ENCODE data around the gene POU2F1.
A peak's percentile ranks its signal among the peaks of the same experiment; 100 is the strongest.

POU2F1 gene

DNA sequence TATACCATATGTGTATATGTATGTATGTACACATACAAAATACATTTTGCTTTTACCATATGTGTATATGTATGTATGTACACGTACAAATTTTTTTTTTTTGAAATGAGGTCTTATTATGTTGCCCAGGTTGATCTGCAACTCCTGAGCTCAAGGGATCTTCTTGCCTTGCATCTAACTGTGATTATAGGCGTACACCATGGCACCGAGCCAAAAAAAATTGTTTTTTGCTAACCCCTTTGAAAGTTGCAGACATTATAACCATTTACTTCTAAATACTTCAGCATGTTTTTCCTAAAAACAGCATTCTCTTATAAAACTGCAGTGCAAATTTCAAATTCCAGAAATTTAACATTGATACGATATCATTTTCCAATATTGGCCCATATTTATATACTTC, 147.0 kb downstream of the POU2F1 start:
- DNase-seq (ENCODE audit: low spot score), result no peak

DNA sequence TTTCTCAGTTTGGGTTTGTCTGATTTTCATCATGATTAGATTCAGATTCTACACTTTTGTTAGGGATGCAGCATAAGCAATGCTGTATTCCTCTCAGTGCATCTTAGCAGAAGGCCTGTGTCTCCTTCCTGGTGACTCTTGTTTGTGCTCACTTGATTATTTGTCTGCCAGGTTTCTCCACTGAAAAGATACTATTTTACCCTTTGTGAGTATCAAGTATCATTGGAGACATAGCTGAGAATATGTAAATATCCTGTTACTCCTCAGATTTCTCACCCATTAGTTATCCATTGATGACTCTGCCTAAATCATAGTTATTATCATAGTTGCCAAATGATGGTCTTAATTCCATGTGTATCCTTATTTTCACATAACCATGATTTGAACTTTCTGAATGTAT, 148.5 kb downstream of the POU2F1 start:
- DNase-seq (ENCODE audit: low spot score), result no peak

DNA sequence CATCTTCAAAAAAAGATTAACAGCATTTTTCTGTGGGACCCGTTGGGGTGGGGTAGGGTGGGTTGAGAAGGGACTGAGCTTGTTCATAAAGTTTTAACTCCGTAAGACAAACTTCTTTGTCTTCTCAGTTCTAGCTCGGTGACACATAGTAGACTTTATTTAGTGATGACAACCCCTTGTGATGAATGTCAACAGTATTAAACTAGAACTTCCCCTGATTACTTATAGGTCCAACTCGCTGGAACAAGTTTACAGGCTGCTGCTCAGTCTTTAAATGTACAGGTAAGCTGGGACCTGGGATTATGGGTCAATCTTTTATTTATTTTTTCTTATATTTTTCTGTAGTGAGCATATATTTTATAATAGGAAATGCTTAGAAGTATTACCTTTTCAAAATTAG, 149.2 kb downstream of the POU2F1 start:
- no peak for DNase-seq (ENCODE audit: low spot score)

DNA sequence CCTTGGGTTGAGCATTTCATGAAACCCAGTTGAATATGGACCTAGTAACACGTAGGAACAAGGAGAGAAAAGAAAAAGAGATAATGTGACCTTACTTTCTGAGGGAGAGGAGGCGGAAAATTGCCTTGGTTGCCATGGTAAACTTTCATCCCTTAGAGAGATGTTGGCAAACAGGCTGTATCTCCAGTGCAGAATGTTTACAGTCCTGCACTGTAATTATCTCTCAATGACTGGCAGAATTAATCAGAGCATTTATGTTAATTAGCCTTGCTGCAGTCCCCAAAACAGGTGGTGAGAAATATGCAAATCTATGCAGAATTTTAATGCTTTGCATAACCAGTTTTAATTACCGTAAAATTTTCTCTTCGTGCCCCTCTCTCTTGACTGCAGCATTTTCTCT, 150.3 kb downstream of the POU2F1 start:
- DNase-seq (ENCODE audit: low spot score), result no peak

DNA sequence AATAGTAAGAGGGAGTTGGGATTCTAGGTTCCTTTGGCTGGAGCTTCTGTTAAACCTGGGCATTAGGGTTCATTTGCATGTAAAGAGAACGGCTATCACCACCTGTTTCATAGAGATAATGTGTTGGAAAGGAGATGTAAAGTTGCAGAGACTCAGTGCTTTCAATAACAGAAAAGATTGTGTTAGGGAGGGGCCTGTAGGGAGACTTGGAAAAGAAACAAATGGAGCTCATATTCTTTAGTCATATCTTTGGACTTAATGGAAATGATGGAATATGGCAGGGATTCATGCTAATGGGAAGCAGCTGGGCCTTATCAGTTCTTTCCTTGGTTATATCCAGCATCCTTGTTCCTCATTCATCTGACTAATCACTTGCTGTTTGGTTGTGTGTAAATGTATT, 152.7 kb downstream of the POU2F1 start:
- DNase-seq (ENCODE audit: low spot score), result no peak

DNA sequence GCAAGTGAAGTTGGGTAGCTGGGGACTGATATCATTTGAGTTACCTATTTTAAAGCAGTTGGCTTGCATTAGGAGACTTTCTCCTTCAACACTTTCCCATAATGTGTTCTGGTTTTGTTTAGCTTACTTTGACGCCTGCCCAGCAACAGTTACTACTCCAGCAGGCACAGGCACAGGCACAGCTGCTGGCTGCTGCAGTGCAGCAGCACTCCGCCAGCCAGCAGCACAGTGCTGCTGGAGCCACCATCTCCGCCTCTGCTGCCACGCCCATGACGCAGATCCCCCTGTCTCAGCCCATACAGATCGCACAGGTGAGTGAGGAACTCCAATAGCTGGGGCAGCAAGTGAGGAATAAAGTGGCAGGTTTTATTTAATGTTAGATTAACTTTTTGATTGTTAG, 153.3 kb downstream of the POU2F1 start:
- DNase-seq (ENCODE audit: low spot score), result no peak

DNA sequence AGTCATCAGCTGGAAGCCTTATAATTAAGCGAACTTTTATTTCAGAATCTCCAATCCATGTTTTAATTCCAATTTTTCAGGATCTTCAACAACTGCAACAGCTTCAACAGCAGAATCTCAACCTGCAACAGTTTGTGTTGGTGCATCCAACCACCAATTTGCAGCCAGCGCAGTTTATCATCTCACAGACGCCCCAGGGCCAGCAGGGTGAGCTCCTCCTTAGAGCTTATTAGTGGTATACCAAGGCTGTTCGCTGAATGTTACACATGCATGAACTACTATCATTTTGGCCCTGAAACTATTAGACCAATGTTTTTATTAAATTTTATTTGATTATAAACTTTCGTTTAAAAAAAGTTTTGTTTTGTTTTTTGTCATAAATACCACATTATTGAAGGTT, 155.3 kb downstream of the POU2F1 start:
- DNase-seq (ENCODE audit: low spot score), result no peak

DNA sequence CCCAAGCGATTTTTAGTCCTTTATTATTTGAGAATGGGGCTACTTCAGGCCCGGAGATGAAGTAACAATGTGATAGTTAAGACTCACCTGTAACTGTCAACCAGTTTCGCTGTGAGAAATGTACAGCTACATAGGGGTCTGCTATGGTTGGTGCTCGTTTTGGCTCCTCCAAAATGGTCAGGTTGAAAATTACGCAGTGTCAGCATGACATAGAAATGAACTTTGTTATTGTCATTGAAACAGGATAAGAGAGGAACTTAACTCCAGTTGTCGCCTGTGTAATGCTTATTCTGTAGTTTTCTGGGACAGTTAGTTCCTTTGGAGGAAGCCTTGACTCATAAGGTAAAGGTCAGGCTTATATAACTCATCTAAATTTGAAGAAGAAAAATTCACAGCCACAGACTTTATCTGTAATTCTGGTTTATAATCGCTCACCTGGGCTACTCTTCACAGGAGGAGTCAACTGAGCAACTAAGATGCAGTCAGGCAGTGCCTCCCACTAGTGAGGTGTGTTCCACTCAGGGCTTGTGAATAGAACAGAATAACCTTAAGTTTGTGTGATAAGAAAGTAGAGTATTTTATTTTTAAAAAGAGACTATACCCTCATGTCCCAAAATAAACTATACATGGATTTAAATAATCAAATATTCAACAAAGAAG, 166.7 kb downstream of the POU2F1 start:
- no peak for DNase-seq (ENCODE audit: low spot score)

DNA sequence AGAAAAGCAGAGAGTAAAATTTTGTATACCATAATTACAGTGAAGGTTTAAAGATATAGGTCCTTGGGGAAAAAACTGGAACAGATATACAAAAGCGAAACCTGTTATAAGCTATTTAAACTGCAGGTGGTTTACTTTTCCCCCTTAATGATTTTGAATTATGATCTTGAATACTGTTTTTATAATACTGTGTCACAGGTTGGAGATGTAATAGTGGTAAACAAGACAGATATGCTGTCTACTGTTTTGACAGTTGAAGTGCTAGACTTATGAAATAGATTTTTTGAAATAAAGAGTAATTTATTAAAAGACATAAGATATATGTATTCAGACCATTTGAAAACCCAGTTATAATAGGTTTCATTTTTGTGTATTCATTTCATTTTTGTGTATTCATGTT, 168.3 kb downstream of the POU2F1 start:
- DNase-seq (ENCODE audit: low spot score), result no peak

DNA sequence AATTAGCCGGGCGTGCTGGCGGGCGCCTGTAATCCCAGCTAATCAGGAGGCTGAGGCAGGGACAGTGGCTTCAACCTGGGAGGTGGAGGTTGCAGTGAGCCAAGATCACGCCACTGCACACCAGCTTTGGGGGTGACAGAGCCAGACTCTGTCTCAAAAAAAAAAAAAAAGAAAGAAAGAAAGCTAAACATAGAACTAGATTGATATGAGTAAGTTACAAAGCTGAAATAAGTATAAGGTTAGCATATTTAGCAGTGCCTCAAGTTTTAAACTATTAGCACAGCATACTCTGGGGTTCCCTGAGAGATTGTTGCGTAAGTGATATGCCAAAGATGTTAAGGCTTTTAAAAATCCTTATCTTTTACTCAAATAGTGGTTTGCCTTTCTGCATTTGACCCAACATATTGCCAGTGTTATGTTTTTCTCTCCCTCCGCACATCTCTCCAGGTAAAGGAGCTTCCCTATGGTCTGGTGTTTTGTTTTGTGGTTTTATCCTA, 171.6 kb downstream of the POU2F1 start:
- DNase-seq (ENCODE audit: low spot score), result no peak

DNA sequence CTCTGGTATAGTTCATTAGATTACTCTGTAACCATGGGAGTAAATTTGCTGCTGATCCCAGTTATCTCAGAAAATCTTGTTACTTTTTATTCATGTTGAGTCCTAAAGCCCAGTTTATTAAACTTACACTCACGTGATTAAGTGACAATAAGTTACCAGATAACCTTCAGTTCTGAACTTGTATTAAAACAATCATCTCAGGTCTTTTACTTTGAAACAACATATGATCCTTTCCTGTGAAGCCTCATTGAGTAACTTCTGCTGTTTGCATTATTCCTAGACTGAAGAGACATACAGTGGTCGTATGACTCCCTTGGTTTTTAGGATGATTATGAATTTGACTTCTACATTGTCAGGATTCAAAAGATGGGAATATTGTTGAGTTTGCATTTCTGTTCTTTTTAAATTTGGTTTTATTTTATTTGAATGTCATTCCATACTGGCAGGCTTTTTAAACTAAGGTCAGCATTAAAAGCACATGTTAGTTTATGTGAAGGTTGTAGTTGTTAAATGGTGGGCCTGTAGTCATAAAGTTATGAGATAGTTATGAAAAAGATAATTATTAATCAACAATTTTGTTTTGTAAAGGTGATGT, 179.8 kb downstream of the POU2F1 start:
- no peak for DNase-seq (ENCODE audit: low spot score)

DNA sequence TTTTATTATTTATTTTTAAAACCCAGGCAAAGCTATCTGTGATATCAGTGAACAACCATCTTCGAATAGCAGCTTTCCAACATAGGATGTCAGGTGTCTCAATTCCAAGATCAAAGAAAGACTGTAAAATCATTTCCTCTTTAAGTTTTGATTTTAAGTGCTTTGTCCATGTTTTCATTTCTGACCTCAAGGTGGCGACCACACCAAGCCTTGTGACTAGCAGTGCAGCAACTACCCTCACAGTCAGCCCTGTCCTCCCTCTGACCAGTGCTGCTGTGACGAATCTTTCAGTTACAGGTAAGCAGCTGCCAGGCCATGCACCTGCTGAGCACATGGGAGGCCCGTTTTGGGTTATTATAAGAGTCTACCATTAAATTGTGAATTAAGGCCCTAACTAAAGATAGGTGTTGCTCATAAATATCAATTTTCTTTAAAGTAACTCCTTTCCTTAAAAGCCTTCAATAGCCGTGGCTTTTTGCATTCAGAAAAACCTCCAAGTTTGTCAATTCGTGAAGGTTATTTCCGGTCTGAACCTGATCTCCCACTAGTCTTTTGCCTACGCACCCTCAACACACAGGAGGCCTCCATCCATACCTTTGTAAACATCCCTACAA, 180.7 kb downstream of the POU2F1 start:
- DNase-seq (ENCODE audit: low spot score), result peak; percentile 27

DNA sequence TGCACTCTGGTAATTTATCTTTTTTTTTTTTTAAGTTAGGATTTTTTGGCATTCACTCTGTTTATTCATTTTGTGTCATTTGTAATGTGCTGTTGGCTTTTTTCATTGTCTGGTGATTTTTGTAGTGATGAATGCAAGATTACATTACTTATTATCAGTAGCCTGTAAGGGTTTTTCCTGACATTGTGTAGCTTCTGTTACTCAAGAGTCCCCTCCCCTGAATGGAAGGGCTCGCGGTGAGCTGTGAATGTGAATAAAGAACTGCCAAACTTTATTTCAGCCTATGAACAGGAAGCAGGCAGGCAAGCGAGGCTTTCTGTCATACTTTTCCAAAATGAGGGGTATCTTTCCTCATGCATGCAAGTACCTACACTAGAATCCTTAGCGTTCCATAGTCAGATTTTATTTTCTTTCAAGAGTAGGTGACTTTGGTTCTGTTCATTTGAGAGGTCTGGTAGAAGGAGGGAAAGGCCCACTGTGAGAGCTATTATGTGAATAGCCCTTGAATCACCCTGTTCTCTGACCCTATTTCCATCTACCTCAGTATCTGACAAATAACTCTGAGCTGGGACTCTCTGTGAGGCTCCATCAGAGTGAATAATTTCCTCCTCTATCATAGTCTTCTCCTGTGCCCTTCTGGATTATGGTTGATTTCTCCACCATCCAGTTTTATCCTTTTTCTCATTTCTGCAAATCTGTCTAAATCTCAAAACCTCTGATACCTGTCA, 183.6 kb downstream of the POU2F1 start:
- DNase-seq (ENCODE audit: low spot score), result no peak

DNA sequence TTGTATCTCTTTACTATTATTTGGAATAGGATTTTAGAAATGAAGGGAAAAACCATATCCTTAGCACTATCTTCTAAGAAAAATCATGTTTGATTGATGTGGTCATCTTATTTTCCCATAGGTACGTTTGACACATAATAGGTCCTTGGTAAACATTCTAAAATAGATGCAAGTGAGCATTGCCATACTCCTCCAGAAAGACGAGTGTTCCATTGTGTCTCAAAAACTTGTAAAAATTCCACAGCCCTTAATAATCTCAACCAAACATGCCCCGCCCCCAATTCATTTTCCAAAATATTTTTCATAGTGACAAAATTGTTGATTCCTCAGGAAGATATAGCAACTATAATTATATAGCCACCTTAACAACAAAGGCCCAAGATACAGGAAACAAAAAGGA, 184.2 kb downstream of the POU2F1 start:
- DNase-seq (ENCODE audit: low spot score), result no peak

DNA sequence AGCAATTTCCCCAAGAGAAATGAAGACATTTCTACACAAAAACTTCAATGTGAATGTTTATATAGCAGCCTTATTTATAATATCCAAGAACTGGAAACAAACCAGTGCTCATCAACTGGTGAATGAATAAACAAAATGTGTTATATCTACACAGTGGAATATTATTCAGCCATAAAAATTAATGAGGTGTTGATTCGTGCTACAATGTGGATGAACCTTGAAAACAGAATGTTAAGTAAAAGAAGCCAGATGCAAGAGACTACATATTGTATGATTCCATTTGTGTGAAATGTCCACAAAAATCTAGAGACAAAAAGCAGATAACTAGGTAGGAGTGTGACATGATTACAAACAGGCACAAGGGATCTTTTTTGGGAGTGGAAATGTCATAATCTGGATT, 187.7 kb downstream of the POU2F1 start:
- no peak for DNase-seq (ENCODE audit: low spot score)

DNA sequence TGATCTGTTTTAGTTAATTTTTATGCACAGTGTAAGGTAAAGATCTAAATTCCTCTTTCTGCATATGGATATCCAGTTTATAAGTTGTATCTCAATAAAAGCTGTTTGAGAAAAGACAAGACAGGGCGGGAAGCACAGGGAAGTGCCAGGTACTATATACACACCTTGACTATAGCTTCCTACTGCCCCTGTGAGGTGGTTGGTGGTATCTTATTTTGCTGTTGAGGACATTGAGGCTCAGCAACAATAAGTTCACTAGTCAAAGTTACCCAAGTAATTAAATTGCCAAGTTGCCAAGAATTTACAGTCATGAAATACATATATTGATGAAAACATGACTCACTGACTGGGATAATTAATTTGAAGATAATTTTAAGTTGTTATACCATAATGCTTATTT, 188.5 kb downstream of the POU2F1 start:
- DNase-seq (ENCODE audit: low spot score), result no peak

DNA sequence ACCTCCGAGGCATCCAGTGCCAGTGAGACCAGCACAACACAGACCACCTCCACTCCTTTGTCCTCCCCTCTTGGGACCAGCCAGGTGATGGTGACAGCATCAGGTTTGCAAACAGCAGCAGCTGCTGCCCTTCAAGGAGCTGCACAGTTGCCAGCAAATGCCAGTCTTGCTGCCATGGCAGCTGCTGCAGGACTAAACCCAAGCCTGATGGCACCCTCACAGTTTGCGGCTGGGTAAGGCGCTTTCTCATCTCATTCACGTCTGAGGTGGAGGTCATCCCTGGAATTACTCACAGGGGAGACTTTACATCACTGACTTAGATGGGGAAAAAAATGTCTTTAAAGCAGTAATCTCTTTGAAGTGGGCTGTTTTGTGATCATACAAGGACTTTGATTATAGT, 191.4 kb downstream of the POU2F1 start:
- no peak for DNase-seq (ENCODE audit: low spot score)

DNA sequence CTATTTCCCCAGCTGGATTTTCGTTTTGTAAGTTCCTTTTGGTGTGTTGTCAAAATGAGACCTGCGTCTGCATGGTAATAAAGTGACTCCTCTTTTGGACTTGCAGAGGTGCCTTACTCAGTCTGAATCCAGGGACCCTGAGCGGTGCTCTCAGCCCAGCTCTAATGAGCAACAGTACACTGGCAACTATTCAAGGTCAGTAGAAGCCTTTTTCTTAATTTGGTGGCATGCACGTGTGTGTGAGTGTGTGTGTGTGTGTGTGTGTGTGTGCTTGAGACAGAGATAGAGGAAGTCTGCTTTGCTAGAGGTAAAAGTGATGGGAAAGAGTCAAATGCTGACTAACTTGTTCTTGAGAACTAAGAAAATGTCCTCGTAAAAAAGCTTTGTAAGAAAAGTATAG, 192.2 kb downstream of the POU2F1 start:
- DNase-seq (ENCODE audit: low spot score), result no peak

DNA sequence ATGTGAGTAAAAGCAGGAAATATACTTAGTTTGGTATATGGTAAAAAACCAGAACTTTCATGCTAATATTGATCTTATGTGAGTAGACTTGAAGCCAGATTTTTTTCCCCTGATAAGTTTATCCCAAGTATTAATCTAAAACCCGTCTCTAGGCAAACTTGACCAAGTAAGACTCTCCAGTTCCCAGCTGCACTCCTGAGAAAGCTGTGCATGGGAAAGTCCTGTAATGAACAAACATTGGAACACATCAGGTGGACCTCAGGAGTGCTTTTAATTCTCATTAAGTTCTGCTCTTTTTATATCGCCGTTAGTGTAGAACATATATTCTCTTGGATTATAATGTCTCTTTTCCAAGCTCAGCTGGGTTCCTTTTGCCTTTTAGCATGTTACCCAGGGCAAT, 192.6 kb downstream of the POU2F1 start:
- no peak for DNase-seq (ENCODE audit: low spot score)

DNA sequence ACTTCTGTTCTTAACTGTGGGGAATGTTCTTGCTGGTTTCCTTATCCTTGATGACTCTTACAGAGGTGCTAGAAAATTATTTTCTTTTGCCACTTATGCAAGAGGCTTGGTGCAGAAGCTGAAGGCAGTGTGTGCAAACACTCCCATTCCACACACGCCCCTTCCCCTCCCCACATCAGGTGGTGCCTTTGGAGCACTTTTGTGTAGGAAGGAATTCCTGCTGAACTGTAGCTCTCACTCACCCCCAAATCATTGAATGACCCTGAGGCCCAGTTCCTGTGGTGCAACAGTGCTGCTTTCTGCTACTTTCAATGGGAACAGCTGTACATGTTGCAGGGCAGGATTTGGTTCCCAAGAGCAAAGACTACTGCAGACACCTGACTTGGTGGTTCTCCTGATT, 195.8 kb downstream of the POU2F1 start:
- DNase-seq (ENCODE audit: low spot score), result no peak

DNA sequence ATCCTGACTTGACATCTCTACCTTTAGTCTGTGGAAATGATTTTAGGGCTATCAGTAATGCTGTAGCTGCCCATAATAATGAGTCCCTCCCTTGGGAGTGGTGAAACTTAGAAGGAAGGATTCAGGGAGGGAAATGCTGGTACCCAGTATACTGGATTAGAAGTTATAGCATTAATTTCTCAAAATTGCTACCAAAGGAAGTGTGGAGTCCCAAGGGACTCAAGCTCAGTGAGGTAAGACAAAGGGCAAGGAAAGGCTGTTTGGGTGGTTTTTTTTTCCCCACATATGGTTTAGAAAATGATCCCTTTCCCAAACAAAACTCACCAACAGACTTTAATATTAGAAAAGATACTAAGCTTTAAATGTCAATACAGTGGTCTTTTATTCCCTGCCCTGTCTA, 197.7 kb downstream of the POU2F1 start:
- DNase-seq (ENCODE audit: low spot score), result no peak

DNA sequence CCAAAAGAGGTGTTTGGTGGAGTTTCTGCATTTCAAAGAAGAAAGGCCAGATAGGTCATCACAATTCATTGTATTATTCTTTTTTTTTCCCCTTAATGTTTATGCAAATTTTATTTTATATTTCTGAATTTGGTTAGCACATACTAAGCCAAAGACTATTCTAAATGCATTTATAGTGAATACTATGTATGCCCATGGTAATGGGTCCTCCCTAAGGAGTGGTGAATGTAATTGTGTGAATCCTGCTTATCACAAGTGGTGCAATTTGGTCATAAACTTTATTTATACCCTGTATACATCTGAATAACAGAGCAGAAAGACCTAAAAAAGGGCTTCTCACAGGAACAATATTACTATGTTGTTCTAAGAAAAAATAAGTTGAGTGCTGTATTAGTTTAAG, 198.6 kb downstream of the POU2F1 start:
- DNase-seq (ENCODE audit: low spot score), result no peak

DNA sequence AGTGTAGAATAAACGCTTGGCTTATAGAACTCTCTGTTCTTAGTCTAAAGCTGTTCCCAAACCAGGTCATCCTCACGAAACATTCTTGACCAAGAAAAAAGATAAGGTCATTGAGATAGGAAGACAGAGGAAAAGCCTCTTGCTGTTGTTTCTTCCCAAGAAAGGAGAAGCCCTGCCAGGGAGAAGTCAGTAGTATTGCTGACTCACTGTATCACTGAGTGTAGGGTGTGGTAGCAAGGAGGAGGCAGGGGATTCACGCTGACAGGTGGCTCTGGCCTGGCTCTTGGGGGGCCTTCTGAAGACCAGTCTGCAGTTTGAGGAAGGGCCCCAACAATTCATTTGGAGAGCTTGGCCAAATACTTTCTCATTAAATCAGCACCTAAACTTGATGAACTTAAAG, 199.8 kb downstream of the POU2F1 start:
- DNase-seq (ENCODE audit: low spot score), result no peak

Measured in HuH-7.5 (cell line).